GM18499 (cell line): ENCODE measurements around the gene DCAF12L2.
"Not testable (repeated sequence)": the region's sequence is repeated elsewhere in the genome, so short reads cannot be mapped to it uniquely, and the experiment has no call there.

ENCODE experiments used
- ATAC-seq: cut with Tn5 transposase; IDR thresholded peaks from one replicate; pipeline ENCODE4 v1.9.1; 2021; ENCODE audit warnings: moderate number of reproducible peaks; ENCODE audit not compliant: insufficient read depth, unreplicated experiment

The DCAF12L2 gene

GRCh38 chrX:126165721-126166461, at the start of gene DCAF12L2:
TSS of gene DCAF12L2 (minus strand) at chrX:126166289. CDS start at chrX:126165924, 365 bp downstream.
- ATAC-seq, result no peak

GRCh38 chrX:126190888-126191287, 24.8 kb upstream of the DCAF12L2 start:
- not testable (repeated sequence) for ATAC-seq

GRCh38 chrX:126177133-126177840, 11.2 kb upstream of the DCAF12L2 start:
- ATAC-seq, result no peak

- ATAC-seq, result no peak
These were observed 4.6 kb upstream of the DCAF12L2 start for GRCh38 chrX:126170720-126171119.

- ATAC-seq, result no peak
These were observed 1.5 kb upstream of the DCAF12L2 start for GRCh38 chrX:126167560-126167959.

GRCh38 chrX:126165401-126165720, 728 bp downstream of the DCAF12L2 start:
- no peak for ATAC-seq

GRCh38 chrX:126164689-126165400, 1.2 kb downstream of the DCAF12L2 start:
- no peak for ATAC-seq

- ATAC-seq, result no peak
These were observed 1.9 kb downstream of the DCAF12L2 start for GRCh38 chrX:126164226-126164625.

GRCh38 chrX:126141014-126141413, 25.1 kb downstream of the DCAF12L2 start:
- no peak for ATAC-seq

- ATAC-seq, result no peak
These were observed 28.2 kb downstream of the DCAF12L2 start for GRCh38 chrX:126137899-126138298.

GRCh38 chrX:126124721-126125120, 41.4 kb downstream of the DCAF12L2 start:
- no peak for ATAC-seq
